Endothelial cell of umbilical vein (primary cell): ENCODE measurements around the gene LSM14B. TPM values are rescaled to one million over a fixed set of nuclear protein-coding genes. Genes with fewer than 3 reads are reported as not detected.

ENCODE experiments used
- BruUV-seq: library from RNA; stranded (reverse); fragments of 400-500 nt; replicated peaks from 2 replicates; lab custom pipeline; 2021; lab: Mats Ljungman, UMichigan
- CTCF ChIA-PET: fragments of 300-600, 350-600 bp; sonication (Branson Sonifier 250); formaldehyde crosslinking; loops from one replicate; lab custom pipeline; 2021; ENCODE audit warnings: antibody characterized with exemption, inconsistent platforms; lab: Charles Lee
- POLR2A ChIA-PET: fragments of 300-600, 350-600 bp; sonication (Branson Sonifier 250); formaldehyde crosslinking; loops from one replicate; lab custom pipeline; 2021; ENCODE audit warnings: antibody characterized with exemption, inconsistent platforms; lab: Charles Lee
- DNase-seq: peaks from one replicate; pipeline ENCODE4 v3.0.0-alpha.2; 2011; ENCODE audit warnings: low read depth, low spot score
- FAIRE-seq: peaks from 2 replicates; lab custom pipeline; 2011; peaks lifted over from hg19 to GRCh38; lab: Jason Lieb, UNC
- H2AFZ ChIP-seq: 2 replicates; pipeline ENCODE4 v1.6.0; 2012; ENCODE audit warnings: low read depth, low read length, control low read depth, inconsistent platforms
- H3K27ac ChIP-seq: 2 replicates; pipeline ENCODE4 v1.5.1; 2011; ENCODE audit warnings: low read depth, mild to moderate bottlenecking, control low read depth, low read length, moderate library complexity; ENCODE audit not compliant: insufficient read depth
- H3K27me3 ChIP-seq, 2 experiments: 2 replicates each; pipeline versions ENCODE4 v1.6.0 to v1.6.1; 2011; ENCODE audit warnings: low read length in 2 of 2, mixed read lengths in 1 of 2; ENCODE audit not compliant: control insufficient read depth in 2 of 2, insufficient read depth in 2 of 2
- H3K36me3 ChIP-seq, 2 experiments: 2 replicates in 1 of 2; 3 replicates in 1 of 2; pipeline ENCODE4 v1.5.1; 2011; ENCODE audit warnings: low read length in 2 of 2, mild to moderate bottlenecking in 1 of 2, moderate library complexity in 1 of 2; ENCODE audit not compliant: control insufficient read depth in 2 of 2, insufficient read depth in 2 of 2; ENCODE audit errors: extremely low read depth in 1 of 2
- H3K4me1 ChIP-seq: 3 replicates; pipeline ENCODE4 v1.5.1; 2011; ENCODE audit warnings: mild to moderate bottlenecking, low read length; ENCODE audit not compliant: control insufficient read depth, insufficient read depth; ENCODE audit errors: extremely low read depth
- H3K4me2 ChIP-seq: 2 replicates; pipeline ENCODE4 v1.6.1; 2011; ENCODE audit warnings: low read length, control low read depth, mixed read lengths; ENCODE audit not compliant: insufficient read depth
- H3K4me3 ChIP-seq, 3 experiments: fragments of 200-600 bp in 1 of 3; sonication (generic), shearing (Covaris generic) in 1 of 3; replicated peaks in 1 of 3; 2 replicates each; pipeline ENCODE4 v1.5.1; 2011 to 2016; ENCODE audit warnings: control low read depth in 3 of 3, low read length in 3 of 3, mild to moderate bottlenecking in 2 of 3, inconsistent platforms in 1 of 3, low read depth in 1 of 3, moderate library complexity in 1 of 3; ENCODE audit not compliant: insufficient read depth in 1 of 3
- H3K79me2 ChIP-seq: 2 replicates; pipeline ENCODE4 v1.6.0; 2012; ENCODE audit warnings: low read length, inconsistent platforms; ENCODE audit not compliant: control insufficient read depth, insufficient read depth
- H3K9ac ChIP-seq: replicated peaks from 2 replicates; pipeline ENCODE3; 2011; ENCODE audit warnings: low read length, control low read depth; ENCODE audit not compliant: insufficient read depth; ENCODE audit errors: extremely low read depth
- H3K9me1 ChIP-seq: replicated peaks from 3 replicates; pipeline ENCODE4 v1.6.0; 2011; ENCODE audit warnings: mild to moderate bottlenecking, low read length; ENCODE audit not compliant: control insufficient read depth, insufficient read depth; ENCODE audit errors: extremely low read depth
- H3K9me3 ChIP-seq: replicated peaks from 2 replicates; pipeline ENCODE4 v1.5.1; 2012; ENCODE audit warnings: low read length, inconsistent platforms; ENCODE audit not compliant: control insufficient read depth, insufficient read depth
- H4K20me1 ChIP-seq: replicated peaks from 2 replicates; pipeline ENCODE3; 2011; ENCODE audit warnings: mild to moderate bottlenecking, low read length; ENCODE audit not compliant: control insufficient read depth, insufficient read depth; ENCODE audit errors: extremely low read depth
- EZH2 ChIP-seq: IDR thresholded peaks from 2 replicates; pipeline ENCODE4 v1.6.1; 2012; ENCODE audit warnings: borderline replicate concordance, low read depth, mild to moderate bottlenecking, moderate library complexity, low read length, inconsistent platforms; ENCODE audit not compliant: severe bottlenecking
- MYC ChIP-seq: IDR thresholded peaks from one replicate; pipeline ENCODE4 v1.6.1; 2011; ENCODE audit warnings: mild to moderate bottlenecking, low read depth, low read length
- POLR2AphosphoS5 ChIP-seq: IDR thresholded peaks from 2 replicates; pipeline ENCODE4 v1.6.1; 2012; ENCODE audit warnings: low read depth, mild to moderate bottlenecking, control low read depth, low read length, moderate library complexity; ENCODE audit not compliant: insufficient read depth
- dilution Hi-C: fragments of 300-500 bp; cut with MboI; formaldehyde crosslinking; loops from one replicate; pipeline ENCODE4 v1.15.0; 2019; ENCODE audit warnings: low sequenced_read_pairs; ENCODE audit not compliant: extremely low pct_ligation_motif_present
- intact Hi-C: fragments of 100-400 bp; cut with micrococcal nuclease; formaldehyde crosslinking; loops from one replicate; pipeline ENCODE4 v1.10.0; 2022
- polyA plus RNA-seq, 4 experiments: library from polyadenylated mRNA; depleted of rRNA in 3 of 4; stranded (reverse) in 3 of 4; unstranded in 1 of 4; fragments of >200 nt; gene quantifications; 2 replicates each; pipeline versions ENCODE4 v1.2.1 to v1.2.3, GENCODE V29; 2011 to 2012; ENCODE audit warnings: missing spikeins in 1 of 4
- total RNA-seq: library from RNA; stranded (reverse); gene quantifications from 2 replicates; pipeline ENCODE4 v1.2.3, GENCODE V29; 2021

Gene LSM14B
- total and polyA plus RNA-seq, 2 donors (not counting 3 experiments of a cell fraction or from before 2014, with no cell fraction given) = 32.5 to 34.0 TPM

DNA sequence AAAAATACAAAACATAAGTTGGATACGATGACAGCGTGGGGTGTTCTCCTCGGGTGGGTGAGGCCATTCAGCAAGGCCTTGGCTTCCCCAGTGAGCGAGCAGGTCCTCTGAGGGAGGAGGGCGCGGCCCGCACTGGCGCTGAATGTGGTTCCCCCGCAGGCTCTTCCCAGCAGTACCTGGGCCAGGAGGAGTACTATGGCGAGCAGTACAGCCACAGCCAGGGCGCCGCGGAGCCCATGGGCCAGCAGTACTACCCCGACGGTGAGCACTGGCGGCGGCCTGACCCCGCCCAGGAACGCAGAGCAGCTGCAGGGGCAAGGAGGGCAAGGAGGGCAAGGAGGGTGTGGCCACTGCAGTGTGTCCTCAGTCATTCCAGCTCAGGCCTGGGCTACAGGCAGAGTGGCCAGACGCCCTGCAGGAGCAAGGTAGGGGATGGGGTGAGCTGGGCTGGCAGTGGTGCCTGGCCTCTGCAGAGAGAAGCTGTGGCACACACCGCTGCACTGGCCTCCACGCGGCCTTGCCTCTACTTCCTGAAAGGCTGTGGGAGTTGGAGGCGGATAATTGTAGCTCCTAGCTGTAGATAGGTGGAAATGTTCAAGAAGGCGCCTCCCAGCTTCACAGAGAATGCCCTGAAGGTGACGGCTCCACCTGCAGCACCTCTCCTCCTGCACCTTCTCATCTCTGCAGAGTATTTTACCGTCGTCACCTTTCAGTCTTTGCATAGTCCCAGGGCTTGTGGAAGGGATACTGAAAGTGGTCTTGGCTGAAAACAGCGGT lies 41.9 kb downstream of the LSM14B start:
- no peak for DNase-seq
- Histone ChIP-seq H3K4me3 (no peak overlapping the region), H3K9me3 (no peaks in the 10 kb centered on the region), H3K9ac (no peak overlapping the region), H3K9me1 (no peaks in the 10 kb centered on the region), H2AFZ (no peak overlapping the region), H3K27me3 (no peaks in the 10 kb centered on the region), H3K27ac (no peak overlapping the region), H3K4me1 (no peaks in the 10 kb centered on the region), H4K20me1 (no peaks in the 10 kb centered on the region), H3K79me2 (peaks cover 3% of the 10 kb centered on the region), H3K36me3 (peaks cover 11 to 51% of the 10 kb centered on the region in 2 experiments), H3K4me2 (no peak overlapping the region)
- FAIRE-seq = no peak
- ChIA-PET POLR2A (no interaction called here), CTCF (no interaction called here)
- BruUV-seq = no TSS peak
- TF ChIP-seq POLR2AphosphoS5 = no peak
- intact Hi-C loops = no loop called here
- dilution Hi-C loops = no loop called here

DNA sequence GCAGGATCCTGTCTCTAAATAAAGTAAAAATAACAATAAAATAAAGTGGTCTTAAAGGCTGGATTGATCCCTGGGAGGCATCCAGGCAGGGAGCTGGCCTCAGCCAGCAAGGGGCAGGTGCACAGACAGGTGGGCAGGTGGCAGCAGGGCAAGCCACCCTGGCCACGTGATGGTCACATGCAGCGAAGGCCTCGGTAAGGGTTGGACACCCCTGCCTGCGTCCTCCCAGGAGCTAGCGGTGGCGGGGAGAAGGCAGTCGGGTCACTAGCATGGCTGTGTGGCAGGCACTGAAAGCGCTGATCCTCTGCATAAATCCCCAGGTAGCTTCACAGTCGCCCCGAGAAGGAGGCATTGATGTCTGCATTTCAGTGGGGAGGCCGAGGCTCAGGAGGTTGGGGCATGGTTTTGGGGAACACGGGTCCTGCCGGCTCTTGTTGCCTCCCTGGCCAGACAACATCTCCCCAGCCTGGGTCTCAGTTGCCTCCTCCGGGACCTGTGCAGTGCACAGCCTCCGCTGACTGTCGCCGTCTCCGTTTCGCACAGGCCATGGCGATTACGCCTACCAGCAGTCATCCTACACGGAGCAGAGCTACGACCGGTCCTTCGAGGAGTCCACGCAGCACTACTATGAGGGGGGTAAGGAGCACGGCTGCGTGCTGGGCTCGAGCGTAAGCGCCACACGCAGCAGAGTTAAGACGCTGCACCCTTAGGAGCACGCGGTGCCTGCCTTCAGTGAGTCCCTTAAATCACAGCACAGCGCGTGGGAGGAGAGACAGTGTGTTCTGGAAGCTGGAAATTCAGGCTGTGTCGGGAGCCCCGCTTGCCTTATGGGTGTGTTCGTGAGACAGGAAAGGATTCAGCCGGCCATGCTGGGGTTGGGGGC lies 42.8 kb downstream of the LSM14B start:
- Histone ChIP-seq H3K27ac (no peak overlapping the region), H3K79me2 (no peaks in the 10 kb centered on the region), H4K20me1 (no peaks in the 10 kb centered on the region), H3K4me3 (no peak overlapping the region), H3K4me2 (no peak overlapping the region), H3K27me3 (no peaks in the 10 kb centered on the region), H3K4me1 (no peaks in the 10 kb centered on the region), H3K9ac (no peak overlapping the region), H3K36me3 (peaks cover 11 to 48% of the 10 kb centered on the region in 2 experiments), H2AFZ (no peak overlapping the region), H3K9me3 (no peaks in the 10 kb centered on the region), H3K9me1 (no peaks in the 10 kb centered on the region)
- BruUV-seq = no TSS peak
- ChIA-PET CTCF (interaction anchor here (1.1 kb wide), 1 partner anchor 139 kb away, joined by 3 read pairs; no protein-coding TSS in a partner anchor), POLR2A (no interaction called here)
- dilution Hi-C loops (no loop called here), intact Hi-C loops (no loop called here)
- FAIRE-seq (no peak), DNase-seq (no peak)
- no peak for TF ChIP-seq EZH2
- no peak for TF ChIP-seq POLR2AphosphoS5
- no peak for TF ChIP-seq MYC
